SK-N-SH (cell line): ENCODE results near the gene ADIPOR2. TPM values are rescaled to one million over a fixed set of nuclear protein-coding genes. Genes with fewer than 3 reads are reported as not detected.

ENCODE experiments used
- CTCF ChIA-PET: fragments of 300-600, 350-600 bp; formaldehyde crosslinking; extraction: SDS; loops from one replicate; lab custom pipeline; 2021; lab: Yijun Ruan, JAX
- POLR2A ChIA-PET: fragments of 350-600 bp; sonication (Branson Sonifier 250); formaldehyde crosslinking; extraction: SDS; loops from one replicate; lab custom pipeline; 2020; ENCODE audit warnings: antibody characterized with exemption, inconsistent platforms; lab: Yijun Ruan, JAX
- DNase-seq: peaks from one replicate; pipeline ENCODE4 v3.0.0; 2012
- H2AFZ ChIP-seq: fragments of 200-600 bp; sonication (generic); 2 replicates; pipeline ENCODE4 v1.8.1; 2016; ENCODE audit warnings: antibody characterized with exemption, mild to moderate bottlenecking, low read depth
- H3F3A ChIP-seq: fragments of 200-600 bp; sonication (generic); replicated peaks from 2 replicates; pipeline ENCODE3; 2016; ENCODE audit warnings: antibody characterized with exemption, mild to moderate bottlenecking; ENCODE audit not compliant: insufficient read depth
- H3K27ac ChIP-seq, 2 experiments: fragments of 200-500 bp in 1 of 2; fragments of 200-600 bp in 1 of 2; sonication (Bioruptor generic) in 1 of 2; sonication (generic), shearing (Covaris generic) in 1 of 2; 2 replicates each; pipeline versions ENCODE4 v1.5.1 to v1.6.1; 2014 to 2016; ENCODE audit warnings: low read depth in 2 of 2, inconsistent platforms in 1 of 2, low read length in 1 of 2, mild to moderate bottlenecking in 1 of 2, mixed read lengths in 1 of 2
- H3K27me3 ChIP-seq: fragments of 200-600 bp; sonication (generic), shearing (Covaris generic); 2 replicates; pipeline ENCODE4 v1.6.1; 2016; ENCODE audit warnings: mixed run types; ENCODE audit not compliant: insufficient read depth
- H3K36me3 ChIP-seq, 2 experiments: fragments of 200-500 bp in 1 of 2; fragments of 200-600 bp in 1 of 2; sonication (Bioruptor generic) in 1 of 2; sonication (generic) in 1 of 2; replicated peaks in 1 of 2; 2 replicates each; pipeline versions ENCODE3 to v1.5.1; 2014 to 2016; ENCODE audit warnings: low read length in 1 of 2, mild to moderate bottlenecking in 1 of 2; ENCODE audit not compliant: insufficient read depth in 2 of 2, control insufficient read depth in 1 of 2
- H3K4me1 ChIP-seq, 2 experiments: fragments of 200-500 bp in 1 of 2; fragments of 200-600 bp in 1 of 2; sonication (Bioruptor generic) in 1 of 2; sonication (generic), shearing (Covaris generic) in 1 of 2; 2 replicates each; pipeline versions ENCODE4 v1.5.1 to v1.6.1; 2014 to 2016; ENCODE audit warnings: low read depth in 1 of 2, low read length in 1 of 2, mixed run types in 1 of 2; ENCODE audit not compliant: insufficient read depth in 2 of 2, control insufficient read depth in 1 of 2
- H3K4me2 ChIP-seq: fragments of 200-600 bp; sonication (generic), shearing (Covaris generic); 2 replicates; pipeline ENCODE4 v1.6.1; 2017; ENCODE audit warnings: mixed run types
- H3K4me3 ChIP-seq, 2 experiments: fragments of 200-500 bp in 1 of 2; fragments of 200-600 bp in 1 of 2; sonication (Bioruptor generic) in 1 of 2; sonication (generic), shearing (Covaris generic) in 1 of 2; 2 replicates each; pipeline versions ENCODE4 v1.5.1 to v1.8.1; 2014 to 2016; ENCODE audit warnings: low read depth in 2 of 2, inconsistent platforms in 1 of 2, low read length in 1 of 2, mild to moderate bottlenecking in 1 of 2, mixed read lengths in 1 of 2, moderate library complexity in 1 of 2
- H3K79me2 ChIP-seq: fragments of 200-600 bp; sonication (generic); 2 replicates; pipeline ENCODE4 v1.8.1; 2017; ENCODE audit warnings: mild to moderate bottlenecking; ENCODE audit not compliant: insufficient read depth
- H3K9ac ChIP-seq: fragments of 200-600 bp; sonication (generic); 2 replicates; pipeline ENCODE4 v1.6.1; 2017; ENCODE audit warnings: mixed run types
- H3K9me2 ChIP-seq: fragments of 200-600 bp; sonication (generic); 2 replicates; pipeline ENCODE4 v1.6.1; 2017; ENCODE audit warnings: mixed run types
- H3K9me3 ChIP-seq: fragments of 200-600 bp; sonication (generic); 2 replicates; pipeline ENCODE4 v1.6.1; 2017; ENCODE audit warnings: mixed run types, mild to moderate bottlenecking, moderate library complexity
- H4K20me1 ChIP-seq: fragments of 200-600 bp; sonication (generic); 2 replicates; pipeline ENCODE4 v1.6.1; 2017; ENCODE audit warnings: mild to moderate bottlenecking, mixed run types; ENCODE audit not compliant: insufficient read depth
- CHD2 ChIP-seq: fragments of 150-350 bp; IDR thresholded peaks from 2 replicates; pipeline ENCODE4 v1.6.1; 2018; ENCODE audit warnings: low read length; ENCODE audit not compliant: partially characterized antibody
- ELF1 ChIP-seq: IDR thresholded peaks from 2 replicates; pipeline ENCODE4 v1.4.0; 2012
- EP300 ChIP-seq, 2 experiments: IDR thresholded peaks; 2 replicates each; pipeline versions ENCODE4 v1.4.0 to v1.6.1; 2012; ENCODE audit warnings: borderline replicate concordance in 1 of 2, low read depth in 1 of 2, low read length in 1 of 2
- FOSL2 ChIP-seq: IDR thresholded peaks from 2 replicates; pipeline ENCODE4 v1.4.0; 2012; ENCODE audit warnings: low read depth, mild to moderate bottlenecking, moderate library complexity, borderline replicate concordance
- FOXM1 ChIP-seq: IDR thresholded peaks from 2 replicates; pipeline ENCODE4 v1.4.0; 2012; ENCODE audit warnings: low read depth, mild to moderate bottlenecking
- MAX ChIP-seq: IDR thresholded peaks from 2 replicates; pipeline ENCODE4 v1.4.0; 2012; ENCODE audit warnings: low read depth
- MEF2A ChIP-seq: IDR thresholded peaks from 2 replicates; pipeline ENCODE4 v1.4.0; 2012; ENCODE audit warnings: low read depth, borderline replicate concordance
- NFIC ChIP-seq: IDR thresholded peaks from 2 replicates; pipeline ENCODE4 v1.4.0; 2012; ENCODE audit warnings: borderline replicate concordance
- POLR2AphosphoS5 ChIP-seq: IDR thresholded peaks from 2 replicates; pipeline ENCODE4 v1.6.1; 2012; ENCODE audit warnings: low read depth, low read length
- RAD21 ChIP-seq: IDR thresholded peaks from 2 replicates; pipeline ENCODE4 v1.6.1; 2012; ENCODE audit warnings: mild to moderate bottlenecking, low read length
- RCOR1 ChIP-seq: fragments of 150-350 bp; IDR thresholded peaks from 2 replicates; pipeline ENCODE4 v1.6.1; 2017; ENCODE audit warnings: antibody characterized with exemption, low read length
- RXRA ChIP-seq: IDR thresholded peaks from 2 replicates; pipeline ENCODE4 v1.4.0; 2012; ENCODE audit warnings: low read depth, mild to moderate bottlenecking, borderline replicate concordance
- SIN3A ChIP-seq: IDR thresholded peaks from 2 replicates; pipeline ENCODE4 v1.6.1; 2012; ENCODE audit warnings: low read depth, mild to moderate bottlenecking, low read length, moderate library complexity, borderline replicate concordance
- SMC3 ChIP-seq: IDR thresholded peaks from 2 replicates; pipeline ENCODE4 v1.6.1; 2012; ENCODE audit warnings: low read depth, low read length, improper control_type of control experiment
- TAF1 ChIP-seq: IDR thresholded peaks from 2 replicates; pipeline ENCODE4 v1.6.1; 2012; ENCODE audit warnings: low read depth, mild to moderate bottlenecking, low read length, moderate library complexity, borderline replicate concordance
- TEAD4 ChIP-seq: IDR thresholded peaks from 2 replicates; pipeline ENCODE4 v1.4.0; 2012; ENCODE audit warnings: mild to moderate bottlenecking, borderline replicate concordance; ENCODE audit not compliant: insufficient read depth
- YY1 ChIP-seq: IDR thresholded peaks from 2 replicates; pipeline ENCODE4 v1.4.0; 2012; ENCODE audit warnings: low read depth, mild to moderate bottlenecking
- WGBS: methylation state at CpG from one replicate; pipeline ENCODE4 v1.1.6; 2017; ENCODE audit warnings: low lambda C conversion rate; 5-methylcytosine and 5-hydroxymethylcytosine counted together
- polyA plus RNA-seq, 3 experiments: library from polyadenylated mRNA; depleted of rRNA; stranded (reverse); fragments of >200 nt; gene quantifications; 2 replicates each; pipeline ENCODE4 v1.2.3, GENCODE V29; 2012
- TF ChIP-seq, protein P1 (sequence below): fragments of 200-600 bp; sonication (generic); IDR thresholded peaks from 2 replicates; pipeline ENCODE4 v1.6.1; 2017; ENCODE audit warnings: antibody characterized with exemption, mild to moderate bottlenecking, moderate library complexity
- TF ChIP-seq, protein P2 (sequence below): IDR thresholded peaks from 2 replicates; pipeline ENCODE4 v1.6.1; 2012; ENCODE audit warnings: mild to moderate bottlenecking, low read depth, low read length, moderate library complexity
- TF ChIP-seq, protein P3 (sequence below): IDR thresholded peaks from 2 replicates; pipeline ENCODE4 v1.4.0; 2012; ENCODE audit warnings: low read depth, borderline replicate concordance
- TF ChIP-seq, protein P4 (sequence below): IDR thresholded peaks from 2 replicates; pipeline ENCODE4; 2012

The ADIPOR2 gene
- polyA plus RNA-seq, 1 of the 3 experiments (the other 2 are of a cell fraction), result 17.1 TPM

DNA sequence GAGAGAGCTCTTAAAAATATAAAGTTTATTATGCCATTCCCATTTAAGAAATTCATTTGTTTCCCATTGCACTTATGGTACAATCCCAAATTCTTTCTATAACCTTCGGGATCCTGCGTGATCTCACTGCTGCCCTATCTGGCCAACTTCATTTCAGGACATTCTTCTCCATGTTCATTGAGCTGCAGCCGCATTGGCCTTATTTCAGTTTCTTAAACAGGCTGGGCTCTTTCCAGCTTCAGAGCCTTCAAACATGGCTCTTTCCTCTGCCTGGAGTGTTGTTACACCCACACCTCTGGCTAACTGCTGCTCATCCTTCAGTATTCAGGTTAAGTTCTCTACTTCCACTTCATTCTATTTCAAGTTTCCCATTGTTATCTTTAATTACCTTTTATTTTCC, 71.0 kb downstream of the ADIPOR2 start (continued):
- TF ChIP-seq, protein P1, sequence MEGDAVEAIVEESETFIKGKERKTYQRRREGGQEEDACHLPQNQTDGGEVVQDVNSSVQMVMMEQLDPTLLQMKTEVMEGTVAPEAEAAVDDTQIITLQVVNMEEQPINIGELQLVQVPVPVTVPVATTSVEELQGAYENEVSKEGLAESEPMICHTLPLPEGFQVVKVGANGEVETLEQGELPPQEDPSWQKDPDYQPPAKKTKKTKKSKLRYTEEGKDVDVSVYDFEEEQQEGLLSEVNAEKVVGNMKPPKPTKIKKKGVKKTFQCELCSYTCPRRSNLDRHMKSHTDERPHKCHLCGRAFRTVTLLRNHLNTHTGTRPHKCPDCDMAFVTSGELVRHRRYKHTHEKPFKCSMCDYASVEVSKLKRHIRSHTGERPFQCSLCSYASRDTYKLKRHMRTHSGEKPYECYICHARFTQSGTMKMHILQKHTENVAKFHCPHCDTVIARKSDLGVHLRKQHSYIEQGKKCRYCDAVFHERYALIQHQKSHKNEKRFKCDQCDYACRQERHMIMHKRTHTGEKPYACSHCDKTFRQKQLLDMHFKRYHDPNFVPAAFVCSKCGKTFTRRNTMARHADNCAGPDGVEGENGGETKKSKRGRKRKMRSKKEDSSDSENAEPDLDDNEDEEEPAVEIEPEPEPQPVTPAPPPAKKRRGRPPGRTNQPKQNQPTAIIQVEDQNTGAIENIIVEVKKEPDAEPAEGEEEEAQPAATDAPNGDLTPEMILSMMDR, result no peak
- TF ChIP-seq CHD2 (no peak), RAD21 (no peak), FOSL2 (no peak), POLR2AphosphoS5 (no peak)

GRCh38 chr12:1763153-1763552, 72.3 kb downstream of the ADIPOR2 start:
- CTCF ChIA-PET, result interaction anchor here (0.8 kb wide), 1 partner anchor 28 kb away, joined by 3 read pairs; no protein-coding TSS in a partner anchor
- H3K79me2 ChIP-seq, result peaks cover 26% of the 10 kb centered on the region; the same call in 1 of the 2 replicates
- WGBS, result 100% methylated on average over 2 of the region's 2 CpGs

More at GRCh38 chr12:1763153-1763552, 72.3 kb downstream of the ADIPOR2 start:
- H3K9me3 ChIP-seq, result peaks cover 5% of the 10 kb centered on the region; the same call in 1 of the 2 replicates
- no peaks in the 10 kb centered on the region; a peak in 1 of 4 replicates for H3K4me1 ChIP-seq
- no peaks in the 10 kb centered on the region for H3K9me2 ChIP-seq
- no peak overlapping the region for H2AFZ ChIP-seq
- H3K27ac ChIP-seq, result no peak overlapping the region
- POLR2A ChIA-PET, result no interaction called here
- H3F3A ChIP-seq, result peaks cover 7% of the 10 kb centered on the region
- no peaks in the 10 kb centered on the region for H3K27me3 ChIP-seq
- no peak for TF ChIP-seq ELF1
- TF ChIP-seq FOSL2, result no peak
- TF ChIP-seq, protein P2, sequence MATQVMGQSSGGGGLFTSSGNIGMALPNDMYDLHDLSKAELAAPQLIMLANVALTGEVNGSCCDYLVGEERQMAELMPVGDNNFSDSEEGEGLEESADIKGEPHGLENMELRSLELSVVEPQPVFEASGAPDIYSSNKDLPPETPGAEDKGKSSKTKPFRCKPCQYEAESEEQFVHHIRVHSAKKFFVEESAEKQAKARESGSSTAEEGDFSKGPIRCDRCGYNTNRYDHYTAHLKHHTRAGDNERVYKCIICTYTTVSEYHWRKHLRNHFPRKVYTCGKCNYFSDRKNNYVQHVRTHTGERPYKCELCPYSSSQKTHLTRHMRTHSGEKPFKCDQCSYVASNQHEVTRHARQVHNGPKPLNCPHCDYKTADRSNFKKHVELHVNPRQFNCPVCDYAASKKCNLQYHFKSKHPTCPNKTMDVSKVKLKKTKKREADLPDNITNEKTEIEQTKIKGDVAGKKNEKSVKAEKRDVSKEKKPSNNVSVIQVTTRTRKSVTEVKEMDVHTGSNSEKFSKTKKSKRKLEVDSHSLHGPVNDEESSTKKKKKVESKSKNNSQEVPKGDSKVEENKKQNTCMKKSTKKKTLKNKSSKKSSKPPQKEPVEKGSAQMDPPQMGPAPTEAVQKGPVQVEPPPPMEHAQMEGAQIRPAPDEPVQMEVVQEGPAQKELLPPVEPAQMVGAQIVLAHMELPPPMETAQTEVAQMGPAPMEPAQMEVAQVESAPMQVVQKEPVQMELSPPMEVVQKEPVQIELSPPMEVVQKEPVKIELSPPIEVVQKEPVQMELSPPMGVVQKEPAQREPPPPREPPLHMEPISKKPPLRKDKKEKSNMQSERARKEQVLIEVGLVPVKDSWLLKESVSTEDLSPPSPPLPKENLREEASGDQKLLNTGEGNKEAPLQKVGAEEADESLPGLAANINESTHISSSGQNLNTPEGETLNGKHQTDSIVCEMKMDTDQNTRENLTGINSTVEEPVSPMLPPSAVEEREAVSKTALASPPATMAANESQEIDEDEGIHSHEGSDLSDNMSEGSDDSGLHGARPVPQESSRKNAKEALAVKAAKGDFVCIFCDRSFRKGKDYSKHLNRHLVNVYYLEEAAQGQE, result no peak
- TF ChIP-seq, protein P3, sequence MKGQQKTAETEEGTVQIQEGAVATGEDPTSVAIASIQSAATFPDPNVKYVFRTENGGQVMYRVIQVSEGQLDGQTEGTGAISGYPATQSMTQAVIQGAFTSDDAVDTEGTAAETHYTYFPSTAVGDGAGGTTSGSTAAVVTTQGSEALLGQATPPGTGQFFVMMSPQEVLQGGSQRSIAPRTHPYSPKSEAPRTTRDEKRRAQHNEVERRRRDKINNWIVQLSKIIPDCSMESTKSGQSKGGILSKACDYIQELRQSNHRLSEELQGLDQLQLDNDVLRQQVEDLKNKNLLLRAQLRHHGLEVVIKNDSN, result no peak
- no peak for TF ChIP-seq MAX
- TF ChIP-seq RCOR1, result no peak
- TF ChIP-seq, protein P4, sequence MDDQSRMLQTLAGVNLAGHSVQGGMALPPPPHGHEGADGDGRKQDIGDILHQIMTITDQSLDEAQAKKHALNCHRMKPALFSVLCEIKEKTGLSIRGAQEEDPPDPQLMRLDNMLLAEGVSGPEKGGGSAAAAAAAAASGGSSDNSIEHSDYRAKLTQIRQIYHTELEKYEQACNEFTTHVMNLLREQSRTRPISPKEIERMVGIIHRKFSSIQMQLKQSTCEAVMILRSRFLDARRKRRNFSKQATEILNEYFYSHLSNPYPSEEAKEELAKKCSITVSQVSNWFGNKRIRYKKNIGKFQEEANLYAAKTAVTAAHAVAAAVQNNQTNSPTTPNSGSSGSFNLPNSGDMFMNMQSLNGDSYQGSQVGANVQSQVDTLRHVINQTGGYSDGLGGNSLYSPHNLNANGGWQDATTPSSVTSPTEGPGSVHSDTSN, result no peak
- TF ChIP-seq CHD2, result no peak
- no peak for TF ChIP-seq POLR2AphosphoS5
- no peak for TF ChIP-seq TEAD4
- TF ChIP-seq SMC3, result no peak
- TF ChIP-seq EP300 (IDR thresholded peaks at IDR 0.05; ENCODE audit: borderline replicate concordance in 1 of 2, low read depth in 1 of 2, low read length in 1 of 2), result no peak
- TF ChIP-seq TAF1, result no peak
- TF ChIP-seq SIN3A, result no peak
- TF ChIP-seq MEF2A, result no peak
- no peak for TF ChIP-seq NFIC
- no peak for TF ChIP-seq YY1
- TF ChIP-seq FOXM1, result no peak
- TF ChIP-seq RXRA, result no peak
- DNase-seq, result no peak
- no peak overlapping the region for H3K4me2 ChIP-seq
- no peak overlapping the region for H3K4me3 ChIP-seq
- H3K36me3 ChIP-seq, result peaks cover 9 to 12% of the 10 kb centered on the region in 2 experiments
- H4K20me1 ChIP-seq, result no peaks in the 10 kb centered on the region
- H3K9ac ChIP-seq, result no peak overlapping the region
